CD4-positive, CD25-positive, alpha-beta regulatory T cell (primary cell): Measurements from ENCODE around the gene RABIF. TPM values are rescaled to one million over a fixed set of nuclear protein-coding genes. Genes with fewer than 3 reads are reported as not detected.

Source experiments
- polyA plus RNA-seq, 4 donors: library from polyadenylated mRNA; unstranded; fragments of 300-500 nt; fragmentation: Illumina TruSeq; gene quantifications; one replicate each; pipeline ENCODE4 v1.2.3, GENCODE V29; 2021
- total RNA-seq: library from RNA; stranded (reverse); gene quantifications from one replicate; pipeline ENCODE4 v1.2.3, GENCODE V29; 2022

RABIF gene
- total and polyA plus RNA-seq, 5 donors from 2014 or later, result 13.0 to 30.7 (median 26.8) TPM

Other genes with a start within 250 kb of the RABIF start
- not detected for gene SYT2, start 178.7 kb downstream of the RABIF start, total RNA-seq
- gene SYT2, start 178.7 kb downstream of the RABIF start, polyA plus RNA-seq, result under 1 TPM in 2 of 4 donors, not detected in 2; 0.05 TPM
- 77.7 TPM for gene KDM5B, start 80.7 kb downstream of the RABIF start, total RNA-seq
- 10 to 100 TPM; 13.7 to 16.9 (median 14.5) TPM for gene KDM5B, start 80.7 kb downstream of the RABIF start, polyA plus RNA-seq
- gene PCAT6, start 78.2 kb downstream of the RABIF start, total RNA-seq, result not detected
- not detected for gene PCAT6, start 78.2 kb downstream of the RABIF start, polyA plus RNA-seq
- 16.5 TPM for gene KLHL12, start 38.1 kb upstream of the RABIF start, total RNA-seq
- 10 to 100 TPM; 19.2 to 27.7 (median 20.6) TPM for gene KLHL12, start 38.1 kb upstream of the RABIF start, polyA plus RNA-seq
- gene ADIPOR1, start 69.2 kb upstream of the RABIF start, total RNA-seq, result 70.0 TPM
- 100 to 1,000 TPM; 105 to 117 (median 107) TPM for gene ADIPOR1, start 69.2 kb upstream of the RABIF start, polyA plus RNA-seq
- 36.1 TPM for gene CYB5R1, start 78.1 kb upstream of the RABIF start, total RNA-seq
- gene CYB5R1, start 78.1 kb upstream of the RABIF start, polyA plus RNA-seq, result 10 to 100 TPM; 45.9 to 69.0 (median 55.9) TPM
- 130 TPM for gene TMEM183A, start 118.2 kb upstream of the RABIF start, total RNA-seq
- 10 to 100 TPM; 53.6 to 73.8 (median 62.0) TPM for gene TMEM183A, start 118.2 kb upstream of the RABIF start, polyA plus RNA-seq
- 0.96 TPM for gene PPFIA4, start 137.3 kb upstream of the RABIF start, total RNA-seq
- not detected for gene PPFIA4, start 137.3 kb upstream of the RABIF start, polyA plus RNA-seq
- gene MYOG, start 196.9 kb upstream of the RABIF start, total RNA-seq, result not detected
- not detected for gene MYOG, start 196.9 kb upstream of the RABIF start, polyA plus RNA-seq
- gene ADORA1, start 238.6 kb upstream of the RABIF start, total RNA-seq, result not detected
- not detected for gene ADORA1, start 238.6 kb upstream of the RABIF start, polyA plus RNA-seq